A673 (cell line): ENCODE results near the gene SELENOT.

Experiments used
- EZH2 ChIP-seq: fragments of 200-600 bp; sonication (generic); IDR thresholded peaks from 2 replicates; pipeline ENCODE4 v1.6.1; 2017; ENCODE audit warnings: borderline replicate concordance, low read depth, mild to moderate bottlenecking, mixed read lengths, antibody characterized with exemption, low read length; ENCODE audit not compliant: poor library complexity, severe bottlenecking
- TF ChIP-seq, protein P1 (sequence below): fragments of 300-800, 200-600 bp; sonication (generic); conservative IDR thresholded peaks from 2 replicates; pipeline ENCODE4 v1.5.1; 2017; ENCODE audit warnings: low read depth, mild to moderate bottlenecking, antibody characterized with exemption, low read length, moderate library complexity, mixed read lengths

DNA sequence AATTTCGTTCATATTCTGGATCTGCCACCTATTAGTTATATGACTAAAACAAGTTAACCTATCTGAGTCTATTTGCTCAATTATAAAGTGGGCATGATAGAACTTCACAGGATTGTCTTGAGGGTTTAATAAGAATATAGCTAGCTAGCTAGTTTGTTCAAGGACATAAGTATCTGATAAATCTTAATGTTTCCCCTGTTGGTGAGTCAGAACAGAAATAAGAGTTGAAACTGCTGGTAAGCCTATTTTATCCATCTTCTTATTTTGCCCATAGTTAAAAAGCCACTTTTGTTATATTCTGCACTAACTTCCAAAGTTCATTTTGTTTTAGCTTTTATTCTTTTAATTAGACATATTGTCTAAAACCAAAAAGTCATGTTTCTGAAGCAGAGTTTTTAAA, 9.4 kb downstream of the SELENOT start:
- TF ChIP-seq, protein P1, sequence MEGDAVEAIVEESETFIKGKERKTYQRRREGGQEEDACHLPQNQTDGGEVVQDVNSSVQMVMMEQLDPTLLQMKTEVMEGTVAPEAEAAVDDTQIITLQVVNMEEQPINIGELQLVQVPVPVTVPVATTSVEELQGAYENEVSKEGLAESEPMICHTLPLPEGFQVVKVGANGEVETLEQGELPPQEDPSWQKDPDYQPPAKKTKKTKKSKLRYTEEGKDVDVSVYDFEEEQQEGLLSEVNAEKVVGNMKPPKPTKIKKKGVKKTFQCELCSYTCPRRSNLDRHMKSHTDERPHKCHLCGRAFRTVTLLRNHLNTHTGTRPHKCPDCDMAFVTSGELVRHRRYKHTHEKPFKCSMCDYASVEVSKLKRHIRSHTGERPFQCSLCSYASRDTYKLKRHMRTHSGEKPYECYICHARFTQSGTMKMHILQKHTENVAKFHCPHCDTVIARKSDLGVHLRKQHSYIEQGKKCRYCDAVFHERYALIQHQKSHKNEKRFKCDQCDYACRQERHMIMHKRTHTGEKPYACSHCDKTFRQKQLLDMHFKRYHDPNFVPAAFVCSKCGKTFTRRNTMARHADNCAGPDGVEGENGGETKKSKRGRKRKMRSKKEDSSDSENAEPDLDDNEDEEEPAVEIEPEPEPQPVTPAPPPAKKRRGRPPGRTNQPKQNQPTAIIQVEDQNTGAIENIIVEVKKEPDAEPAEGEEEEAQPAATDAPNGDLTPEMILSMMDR: no peak
- no peak for TF ChIP-seq EZH2
